Cardiac fibroblast (primary cell): ENCODE results near the gene CST6.

Source experiments
- DNase-seq, 2 donors: peaks; one replicate each; pipeline versions ENCODE4 v3.0.0 to v3.0.0-alpha.2; 2010; ENCODE audit warnings: low read depth in 2 of 2
- H3K4me3 ChIP-seq, 2 donors: replicated peaks in 1 of 2; 1 replicate in 1 of 2; 2 replicates in 1 of 2; pipeline ENCODE4 v1.5.1; 2011; ENCODE audit warnings: low read depth in 2 of 2, low read length in 2 of 2, mild to moderate bottlenecking in 2 of 2, moderate library complexity in 1 of 2
- TF ChIP-seq, protein P1 (sequence below): IDR thresholded peaks from one replicate; pipeline ENCODE4 v1.5.1; 2011; ENCODE audit warnings: low read depth, mild to moderate bottlenecking, low read length, inconsistent platforms

The CST6 gene

DNA sequence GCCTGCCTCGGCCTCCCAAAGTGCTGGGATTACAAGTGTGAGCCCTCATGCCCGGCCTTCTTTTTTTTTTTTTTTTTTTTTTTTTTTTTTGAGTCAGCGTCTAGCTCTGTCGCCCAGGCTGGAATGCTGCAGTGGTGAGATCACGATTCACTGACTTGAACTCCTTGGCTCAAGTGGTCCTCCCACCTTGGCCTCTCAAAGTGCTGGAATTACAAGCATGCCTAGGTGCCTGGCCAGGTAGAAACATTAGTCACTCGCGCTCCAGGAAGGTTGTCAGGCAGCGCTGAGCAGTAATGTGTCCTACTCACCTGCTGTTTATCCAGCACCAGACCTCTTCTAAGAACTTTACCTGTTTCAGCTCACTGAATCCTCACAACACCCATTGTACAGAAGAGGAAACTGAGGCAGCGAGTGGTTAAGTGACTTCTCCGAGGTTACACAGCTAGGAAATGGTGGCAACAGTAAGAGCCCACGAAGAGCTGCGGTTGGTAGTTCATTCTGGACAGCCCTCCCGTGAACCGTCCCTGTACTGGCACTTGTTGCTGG, 496 bp upstream of the CST6 start:
- DNase-seq: peak; percentile 47 to 78
- H3K4me3 ChIP-seq: no peak overlapping the region
- TF ChIP-seq, protein P1, sequence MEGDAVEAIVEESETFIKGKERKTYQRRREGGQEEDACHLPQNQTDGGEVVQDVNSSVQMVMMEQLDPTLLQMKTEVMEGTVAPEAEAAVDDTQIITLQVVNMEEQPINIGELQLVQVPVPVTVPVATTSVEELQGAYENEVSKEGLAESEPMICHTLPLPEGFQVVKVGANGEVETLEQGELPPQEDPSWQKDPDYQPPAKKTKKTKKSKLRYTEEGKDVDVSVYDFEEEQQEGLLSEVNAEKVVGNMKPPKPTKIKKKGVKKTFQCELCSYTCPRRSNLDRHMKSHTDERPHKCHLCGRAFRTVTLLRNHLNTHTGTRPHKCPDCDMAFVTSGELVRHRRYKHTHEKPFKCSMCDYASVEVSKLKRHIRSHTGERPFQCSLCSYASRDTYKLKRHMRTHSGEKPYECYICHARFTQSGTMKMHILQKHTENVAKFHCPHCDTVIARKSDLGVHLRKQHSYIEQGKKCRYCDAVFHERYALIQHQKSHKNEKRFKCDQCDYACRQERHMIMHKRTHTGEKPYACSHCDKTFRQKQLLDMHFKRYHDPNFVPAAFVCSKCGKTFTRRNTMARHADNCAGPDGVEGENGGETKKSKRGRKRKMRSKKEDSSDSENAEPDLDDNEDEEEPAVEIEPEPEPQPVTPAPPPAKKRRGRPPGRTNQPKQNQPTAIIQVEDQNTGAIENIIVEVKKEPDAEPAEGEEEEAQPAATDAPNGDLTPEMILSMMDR: no peak

DNA sequence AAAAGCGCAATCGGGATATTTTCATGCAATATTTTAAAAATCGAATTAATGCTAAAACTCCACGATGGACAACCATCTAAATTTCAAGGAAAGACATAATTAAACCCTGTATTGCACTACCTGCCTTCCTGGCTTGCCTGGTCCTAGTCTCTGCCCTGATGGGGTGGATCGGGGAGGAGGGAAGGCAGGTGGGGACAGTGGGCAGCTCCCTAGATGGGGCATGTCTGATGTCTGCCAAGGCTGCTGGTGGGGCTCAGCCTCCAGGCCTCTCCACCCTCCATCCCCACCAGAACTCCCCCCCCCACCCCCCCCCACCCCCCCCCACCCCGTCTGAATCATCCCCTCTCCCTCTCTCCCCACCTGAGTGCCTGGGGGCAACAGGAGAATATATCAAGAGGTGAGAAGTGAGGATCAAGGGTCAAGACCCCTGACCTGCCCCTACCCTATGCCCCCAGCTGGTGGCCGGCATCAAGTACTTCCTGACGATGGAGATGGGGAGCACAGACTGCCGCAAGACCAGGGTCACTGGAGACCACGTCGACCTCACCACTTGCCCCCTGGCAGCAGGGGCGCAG, 650 bp downstream of the CST6 start:
- H3K4me3 ChIP-seq: no peak overlapping the region
- no peak for DNase-seq
- TF ChIP-seq, protein P1: no peak

DNA sequence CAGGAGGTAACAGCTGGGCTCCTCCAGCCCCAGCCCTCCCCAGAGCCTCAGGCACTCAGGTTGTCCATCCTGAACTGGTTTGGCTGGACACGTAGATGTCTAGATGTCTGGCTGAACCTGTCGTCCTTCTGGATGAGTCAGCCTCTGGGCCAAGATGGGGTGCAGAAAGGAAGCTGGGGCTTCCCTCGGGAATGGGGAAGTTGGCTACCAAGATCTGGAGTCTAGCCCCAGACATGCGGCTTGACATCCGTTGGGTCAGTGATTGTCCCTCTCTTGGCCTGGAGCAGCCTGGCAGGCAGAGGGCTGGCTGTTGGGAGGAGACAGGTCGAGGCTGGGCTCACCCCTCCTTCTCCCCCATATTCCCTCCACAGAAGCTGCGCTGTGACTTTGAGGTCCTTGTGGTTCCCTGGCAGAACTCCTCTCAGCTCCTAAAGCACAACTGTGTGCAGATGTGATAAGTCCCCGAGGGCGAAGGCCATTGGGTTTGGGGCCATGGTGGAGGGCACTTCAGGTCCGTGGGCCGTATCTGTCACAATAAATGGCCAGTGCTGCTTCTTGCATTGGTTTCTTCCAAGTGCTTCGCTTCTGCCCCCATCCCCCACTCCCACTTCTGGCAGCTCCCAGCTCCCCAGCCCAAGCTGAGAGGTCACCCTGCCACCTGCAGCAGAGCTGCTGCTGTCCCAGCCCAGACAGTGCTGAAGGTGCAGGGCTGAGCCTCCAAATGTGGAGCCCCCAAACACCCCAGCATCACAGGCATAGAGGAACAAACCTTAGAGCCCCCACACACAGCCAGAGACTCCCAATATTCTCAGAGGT, 1.3 kb downstream of the CST6 start:
- DNase-seq: no peak
- TF ChIP-seq, protein P1: no peak
- H3K4me3 ChIP-seq: no peak overlapping the region

DNA sequence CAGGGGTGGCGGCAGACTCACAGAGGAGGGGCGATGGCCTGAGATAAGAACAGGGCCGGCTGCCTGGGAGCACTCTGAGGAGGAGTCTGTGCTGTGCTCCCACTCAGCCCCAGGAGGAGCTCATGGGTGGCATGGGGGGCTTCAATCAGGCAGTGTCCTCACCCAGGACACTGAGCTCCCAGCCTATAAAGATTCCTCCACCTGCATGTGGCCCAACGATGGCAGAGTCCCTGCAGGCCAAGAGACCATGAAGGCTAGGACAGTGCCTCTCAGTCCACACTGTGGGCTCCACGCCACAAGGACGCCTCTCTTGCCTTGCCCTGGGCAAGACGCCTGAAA, 1.9 kb downstream of the CST6 start:
- no peak overlapping the region for H3K4me3 ChIP-seq
- TF ChIP-seq, protein P1: no peak
- DNase-seq: no peak

DNA sequence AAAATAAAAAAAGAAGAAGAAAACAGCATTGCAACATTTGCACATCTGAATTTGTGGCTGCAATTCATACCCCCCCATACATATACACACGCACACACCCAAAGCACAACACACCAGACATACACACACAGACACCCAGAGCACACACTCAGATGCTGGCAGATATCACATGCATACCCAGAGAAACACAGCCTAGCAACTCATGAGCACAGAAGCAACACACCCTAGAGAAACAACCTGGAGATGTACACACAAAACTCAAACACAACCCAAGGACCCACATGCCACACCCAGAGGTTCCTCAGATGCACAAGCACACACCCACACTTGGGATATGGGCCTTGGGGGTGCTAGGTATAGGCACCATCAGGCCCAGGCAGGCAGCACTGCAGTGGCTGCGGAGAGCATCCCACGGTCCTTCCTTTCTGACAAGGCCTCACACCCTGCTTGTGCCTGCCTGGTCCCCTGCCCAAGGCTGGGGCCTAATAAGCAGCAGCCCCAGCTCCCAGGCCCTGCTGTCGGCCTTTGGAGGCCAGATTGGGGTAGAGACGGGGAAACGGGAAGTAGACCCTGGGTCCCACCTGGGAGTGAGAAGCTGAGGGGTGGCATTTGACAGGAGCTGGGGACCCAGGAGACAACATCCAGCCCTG, 3.1 kb downstream of the CST6 start:
- peak in 1 of 2 donors; percentile 14 for DNase-seq
- TF ChIP-seq, protein P1: no peak
- no peak overlapping the region for H3K4me3 ChIP-seq

DNA sequence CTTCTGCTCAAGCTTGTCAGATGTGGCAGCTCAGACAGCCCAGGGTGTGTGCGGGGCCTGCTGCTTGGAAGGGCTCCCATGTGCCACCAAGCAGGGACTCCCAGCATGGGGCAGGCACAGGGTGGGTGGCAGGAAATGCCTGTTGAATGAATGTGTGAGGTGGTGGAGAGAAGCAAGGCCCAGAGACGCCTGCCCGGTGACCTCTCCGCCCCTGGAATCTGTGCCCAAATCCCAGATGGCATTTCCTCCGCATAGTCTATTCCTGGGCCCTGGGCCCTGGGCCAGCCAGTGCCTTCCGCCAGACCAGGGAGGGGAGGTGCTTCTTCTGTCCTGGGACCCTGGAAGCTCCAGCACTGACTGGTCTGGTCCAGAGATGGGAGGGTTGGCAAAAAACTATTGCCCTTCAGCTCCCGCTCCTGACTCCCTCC, 3.7 kb downstream of the CST6 start:
- no peak overlapping the region for H3K4me3 ChIP-seq
- peak; percentile 23 to 72 for DNase-seq
- TF ChIP-seq, protein P1: no peak
